PFSK-1 (cell line): ENCODE data around the gene SCN4B.

Source experiments
- FOXP2 ChIP-seq: optimal IDR thresholded peaks from 2 replicates; pipeline ENCODE3; 2011; ENCODE audit warnings: borderline replicate concordance, control low read depth, inconsistent platforms; ENCODE audit not compliant: insufficient read depth; ENCODE audit errors: extremely low read length, extremely low read depth
- POLR2AphosphoS5 ChIP-seq: IDR thresholded peaks from 2 replicates; pipeline ENCODE4 v1.6.1; 2012; ENCODE audit warnings: low read depth, mild to moderate bottlenecking, control low read depth, low read length, moderate library complexity
- SIN3A ChIP-seq: IDR thresholded peaks from 2 replicates; pipeline ENCODE4 v1.6.1; 2012; ENCODE audit warnings: mild to moderate bottlenecking, low read length, moderate library complexity, borderline replicate concordance; ENCODE audit not compliant: insufficient read depth
- TAF1 ChIP-seq: IDR thresholded peaks from 2 replicates; pipeline ENCODE4 v1.6.1; 2012; ENCODE audit warnings: low read length, control low read depth, borderline replicate concordance; ENCODE audit not compliant: insufficient read depth
- TF ChIP-seq, protein P1 (sequence below), 2 experiments: IDR thresholded peaks; 2 replicates each; pipeline versions ENCODE4 v1.6.1 to v1.8.0; 2011 to 2012; ENCODE audit warnings: low read depth in 2 of 2, low read length in 2 of 2, control low read depth in 1 of 2, inconsistent platforms in 1 of 2, mild to moderate bottlenecking in 1 of 2, moderate library complexity in 1 of 2; ENCODE audit not compliant: insufficient read depth in 1 of 2

The SCN4B gene

DNA sequence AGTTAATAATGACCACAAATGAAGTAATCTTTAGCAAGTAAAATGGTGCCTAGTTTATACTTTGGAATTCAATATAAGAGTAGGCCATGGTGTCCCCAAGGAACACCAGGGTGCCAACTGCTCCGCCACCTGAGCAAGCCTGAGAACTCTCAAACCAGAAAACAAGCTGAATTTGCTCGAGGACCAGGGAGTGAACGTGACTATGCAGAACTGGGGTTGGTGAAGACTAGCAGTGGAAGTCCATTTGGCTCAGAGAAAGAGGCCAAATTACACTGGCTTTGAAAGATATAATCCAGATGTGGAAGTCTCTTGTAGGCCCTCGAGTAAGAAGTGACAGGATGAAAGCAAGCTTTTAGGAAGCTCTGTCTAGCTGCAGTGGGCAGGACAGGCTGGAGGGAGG, 57.1 kb downstream of the SCN4B start:
- TF ChIP-seq SIN3A (no peak), POLR2AphosphoS5 (no peak), TAF1 (no peak), FOXP2 (no peak)
- TF ChIP-seq, protein P1, sequence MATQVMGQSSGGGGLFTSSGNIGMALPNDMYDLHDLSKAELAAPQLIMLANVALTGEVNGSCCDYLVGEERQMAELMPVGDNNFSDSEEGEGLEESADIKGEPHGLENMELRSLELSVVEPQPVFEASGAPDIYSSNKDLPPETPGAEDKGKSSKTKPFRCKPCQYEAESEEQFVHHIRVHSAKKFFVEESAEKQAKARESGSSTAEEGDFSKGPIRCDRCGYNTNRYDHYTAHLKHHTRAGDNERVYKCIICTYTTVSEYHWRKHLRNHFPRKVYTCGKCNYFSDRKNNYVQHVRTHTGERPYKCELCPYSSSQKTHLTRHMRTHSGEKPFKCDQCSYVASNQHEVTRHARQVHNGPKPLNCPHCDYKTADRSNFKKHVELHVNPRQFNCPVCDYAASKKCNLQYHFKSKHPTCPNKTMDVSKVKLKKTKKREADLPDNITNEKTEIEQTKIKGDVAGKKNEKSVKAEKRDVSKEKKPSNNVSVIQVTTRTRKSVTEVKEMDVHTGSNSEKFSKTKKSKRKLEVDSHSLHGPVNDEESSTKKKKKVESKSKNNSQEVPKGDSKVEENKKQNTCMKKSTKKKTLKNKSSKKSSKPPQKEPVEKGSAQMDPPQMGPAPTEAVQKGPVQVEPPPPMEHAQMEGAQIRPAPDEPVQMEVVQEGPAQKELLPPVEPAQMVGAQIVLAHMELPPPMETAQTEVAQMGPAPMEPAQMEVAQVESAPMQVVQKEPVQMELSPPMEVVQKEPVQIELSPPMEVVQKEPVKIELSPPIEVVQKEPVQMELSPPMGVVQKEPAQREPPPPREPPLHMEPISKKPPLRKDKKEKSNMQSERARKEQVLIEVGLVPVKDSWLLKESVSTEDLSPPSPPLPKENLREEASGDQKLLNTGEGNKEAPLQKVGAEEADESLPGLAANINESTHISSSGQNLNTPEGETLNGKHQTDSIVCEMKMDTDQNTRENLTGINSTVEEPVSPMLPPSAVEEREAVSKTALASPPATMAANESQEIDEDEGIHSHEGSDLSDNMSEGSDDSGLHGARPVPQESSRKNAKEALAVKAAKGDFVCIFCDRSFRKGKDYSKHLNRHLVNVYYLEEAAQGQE (IDR thresholded peaks at IDR 0.05; ENCODE audit: insufficient read depth in 1 of 2, low read depth in 2 of 2, low read length in 2 of 2), result no peak

DNA sequence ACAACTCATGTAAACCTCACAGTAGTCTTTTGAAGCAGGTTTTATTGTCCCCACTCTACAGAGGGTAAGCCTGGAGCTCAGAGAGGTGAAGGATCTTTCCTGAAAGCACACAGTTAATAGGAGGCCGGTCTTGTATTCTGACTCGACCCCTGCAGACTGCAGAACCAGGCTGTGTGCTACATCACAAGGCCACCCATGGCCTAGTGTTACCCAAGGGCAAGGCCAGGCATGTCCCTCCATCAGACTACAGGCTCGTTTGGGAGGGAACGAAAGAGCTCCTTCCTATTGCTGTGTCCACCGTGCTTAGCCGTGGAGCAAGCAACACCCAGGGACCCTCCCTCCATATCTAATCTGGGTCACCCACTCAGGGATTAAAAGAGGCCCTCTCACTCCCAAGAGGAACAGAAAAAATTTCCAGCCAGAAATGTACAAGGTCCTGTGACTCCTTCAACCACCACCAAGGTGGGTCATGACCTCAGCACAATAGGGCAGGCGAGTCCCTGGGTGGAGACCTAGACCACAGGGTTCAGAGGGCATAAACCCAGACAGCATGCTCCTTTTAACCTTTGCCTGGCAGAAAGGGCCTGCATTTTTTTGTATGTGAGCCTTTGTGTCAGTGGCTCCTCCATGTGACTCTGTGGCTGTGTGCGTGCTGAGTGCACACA, 59.6 kb downstream of the SCN4B start:
- TF ChIP-seq POLR2AphosphoS5 (no peak), FOXP2 (no peak), SIN3A (no peak), TAF1 (no peak)
- TF ChIP-seq, protein P1 (IDR thresholded peaks at IDR 0.05; ENCODE audit: insufficient read depth in 1 of 2, low read depth in 2 of 2, low read length in 2 of 2), result no peak

GRCh38 chr11:118091690-118092089, 60.9 kb downstream of the SCN4B start:
- TF ChIP-seq SIN3A, result no peak
- no peak for TF ChIP-seq TAF1
- TF ChIP-seq FOXP2, result no peak
- TF ChIP-seq POLR2AphosphoS5, result no peak
- TF ChIP-seq, protein P1 (IDR thresholded peaks at IDR 0.05; ENCODE audit: insufficient read depth in 1 of 2, low read depth in 2 of 2, low read length in 2 of 2), result no peak

GRCh38 chr11:118090545-118091162, 62.0 kb downstream of the SCN4B start:
- TF ChIP-seq POLR2AphosphoS5, result no peak
- no peak for TF ChIP-seq FOXP2
- TF ChIP-seq, protein P1 (IDR thresholded peaks at IDR 0.05; ENCODE audit: insufficient read depth in 1 of 2, low read depth in 2 of 2, low read length in 2 of 2), result no peak
- TF ChIP-seq TAF1, result no peak
- TF ChIP-seq SIN3A, result no peak
